ENCODE results near the gene FAM240A. TPM values are rescaled to one million over a fixed set of nuclear protein-coding genes. Genes with fewer than 3 reads are reported as not detected.

Gene FAM240A
- total RNA-seq, 1 donor = 0.36 TPM

- DNase-seq (ENCODE audit: insufficient read length, low spot score, missing footprints) = peak; percentile 60
- Histone ChIP-seq H4K20me1 (ENCODE audit: insufficient read depth, low read length) (no peaks in the 10 kb centered on the region), H3K4me2 (ENCODE audit: insufficient read depth, low read length) (no peak overlapping the region), H3K36me3 (ENCODE audit: insufficient read depth, low read length) (no peaks in the 10 kb centered on the region), H3K4me1 (ENCODE audit: insufficient read depth, low read length) (peaks cover 7% of the 10 kb centered on the region), H3K9me3 (ENCODE audit: low read depth, low read length) (no peaks in the 10 kb centered on the region), H2AFZ (ENCODE audit: low read length) (no peak overlapping the region), H3K4me3 (ENCODE audit: insufficient read depth, low read length) (no peak overlapping the region), H3K27ac (ENCODE audit: low read depth, low read length) (no peak overlapping the region), H3K79me2 (ENCODE audit: insufficient read depth, low read length) (no peaks in the 10 kb centered on the region), H3K27me3 (ENCODE audit: insufficient read depth, low read length) (peaks cover 6% of the 10 kb centered on the region)
- no peak for TF ChIP-seq CTCF (IDR thresholded peaks at IDR 0.05; ENCODE audit: extremely low read depth, low read depth, low read length)
Measured at GRCh38 chr3:46663591-46664135, 51.3 kb downstream of the FAM240A start.

- Histone ChIP-seq H3K4me3 (ENCODE audit: insufficient read depth, low read length) (no peak overlapping the region), H3K79me2 (ENCODE audit: insufficient read depth, low read length) (no peaks in the 10 kb centered on the region), H3K4me1 (ENCODE audit: insufficient read depth, low read length) (peaks cover 7% of the 10 kb centered on the region), H3K4me2 (ENCODE audit: insufficient read depth, low read length) (no peak overlapping the region), H3K27me3 (ENCODE audit: insufficient read depth, low read length) (peaks cover 6% of the 10 kb centered on the region), H3K36me3 (ENCODE audit: insufficient read depth, low read length) (no peaks in the 10 kb centered on the region), H4K20me1 (ENCODE audit: insufficient read depth, low read length) (no peaks in the 10 kb centered on the region), H2AFZ (ENCODE audit: low read length) (no peak overlapping the region), H3K27ac (ENCODE audit: low read depth, low read length) (no peak overlapping the region), H3K9me3 (ENCODE audit: low read depth, low read length) (no peaks in the 10 kb centered on the region)
- no peak for TF ChIP-seq CTCF (IDR thresholded peaks at IDR 0.05; ENCODE audit: extremely low read depth, low read depth, low read length)
- peak; percentile 64 for DNase-seq (ENCODE audit: insufficient read length, low spot score, missing footprints)
Measured at GRCh38 chr3:46664188-46664970, 52.1 kb downstream of the FAM240A start.

DNA sequence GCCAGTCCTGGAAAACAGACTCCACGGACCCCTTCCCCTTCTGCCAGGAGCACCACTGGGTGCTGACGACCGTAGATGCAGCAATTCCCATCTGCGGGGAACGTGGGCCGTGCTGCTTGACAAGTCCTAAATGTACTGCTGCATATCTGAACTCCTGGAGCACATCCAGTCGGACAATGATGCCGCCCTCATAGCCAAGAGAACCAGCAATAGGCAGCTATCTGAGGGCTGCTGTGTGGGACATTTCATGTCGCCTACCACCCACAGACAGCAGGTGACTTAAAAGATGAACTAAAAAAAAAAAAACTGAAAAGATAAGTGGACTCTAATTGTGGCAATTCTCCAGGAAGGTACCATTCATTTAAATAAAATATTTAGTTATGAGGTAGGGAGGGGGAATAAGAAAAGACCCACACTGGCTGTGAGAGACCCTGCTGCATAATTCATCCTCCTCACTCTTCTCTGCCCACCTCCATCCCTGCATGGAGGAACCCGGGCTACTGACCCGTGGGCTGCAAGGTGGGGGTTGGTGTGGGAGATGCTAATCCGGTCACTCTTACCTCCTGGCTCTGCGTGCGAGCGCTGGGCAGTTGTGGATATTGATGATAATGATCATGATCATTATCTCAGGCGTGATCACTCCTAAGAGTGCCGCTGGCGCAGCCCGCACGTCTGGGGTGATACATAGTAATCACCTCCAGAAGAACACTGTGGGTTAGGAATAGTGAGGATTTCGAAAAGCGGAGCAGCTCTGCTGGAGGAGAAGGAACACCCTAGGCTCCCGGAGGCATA, 52.8 kb downstream of the FAM240A start:
- peak; percentile 43 for DNase-seq (ENCODE audit: insufficient read length, low spot score, missing footprints)
- H3K4me1 ChIP-seq (ENCODE audit: insufficient read depth, low read length) = peaks cover 7% of the 10 kb centered on the region
- no peak for TF ChIP-seq CTCF (IDR thresholded peaks at IDR 0.05; ENCODE audit: extremely low read depth, low read depth, low read length)

More for the DNA sequence above, 52.8 kb downstream of the FAM240A start:
- Histone ChIP-seq H3K27me3 (ENCODE audit: insufficient read depth, low read length) (peaks cover 6% of the 10 kb centered on the region), H3K27ac (ENCODE audit: low read depth, low read length) (no peak overlapping the region), H4K20me1 (ENCODE audit: insufficient read depth, low read length) (no peaks in the 10 kb centered on the region), H3K4me2 (ENCODE audit: insufficient read depth, low read length) (no peak overlapping the region), H2AFZ (ENCODE audit: low read length) (no peak overlapping the region), H3K4me3 (ENCODE audit: insufficient read depth, low read length) (no peak overlapping the region), H3K79me2 (ENCODE audit: insufficient read depth, low read length) (no peaks in the 10 kb centered on the region), H3K36me3 (ENCODE audit: insufficient read depth, low read length) (no peaks in the 10 kb centered on the region), H3K9me3 (ENCODE audit: low read depth, low read length) (no peaks in the 10 kb centered on the region)
